Measurements from ENCODE around the gene RFT1.

RFT1 gene

DNA sequence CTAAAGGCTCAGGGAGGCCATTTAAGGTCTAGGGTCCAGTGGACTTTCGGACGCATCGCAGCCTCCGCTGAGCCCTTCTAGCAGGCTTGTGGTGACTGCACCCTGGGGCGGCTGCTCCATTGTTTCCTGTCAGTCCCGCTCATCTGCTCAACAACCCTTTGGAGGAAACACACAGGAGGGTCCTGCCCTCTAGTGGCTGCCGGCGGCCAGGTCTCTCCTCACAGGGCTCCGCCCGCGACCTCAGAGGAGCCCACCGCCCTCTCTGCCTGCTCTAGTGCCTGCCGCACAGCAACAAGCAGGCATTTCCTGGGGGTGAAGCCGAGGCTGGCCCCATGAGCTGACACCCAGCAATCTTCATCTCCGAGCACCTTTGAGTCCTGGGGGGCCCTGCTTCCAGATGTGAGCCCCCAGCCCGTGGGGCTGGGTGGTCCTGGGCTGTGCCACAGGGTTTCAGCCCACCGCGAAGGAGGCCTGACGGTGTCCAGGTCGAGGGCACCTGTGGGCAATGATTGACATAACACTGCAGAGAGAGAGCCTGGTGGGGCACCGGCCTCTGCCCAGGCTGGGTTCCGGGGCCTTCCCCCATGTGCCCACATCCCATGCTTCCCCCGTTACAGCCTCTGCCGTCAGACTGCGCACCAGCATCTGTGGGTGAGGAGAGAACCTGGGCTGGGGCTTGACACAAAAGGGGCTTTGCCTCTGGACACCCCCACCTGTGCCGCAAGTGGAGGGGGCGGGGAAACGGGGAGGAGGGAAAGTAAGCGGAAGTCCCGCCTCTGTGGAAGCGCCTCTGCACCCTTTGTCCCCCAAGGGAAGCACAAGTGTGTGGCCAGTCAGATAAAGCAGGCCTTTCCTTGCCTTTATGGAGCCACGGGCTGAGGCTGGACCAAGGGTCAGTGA, 57.3 kb downstream of the RFT1 start (continued):
- TF ChIP-seq, protein P1, sequence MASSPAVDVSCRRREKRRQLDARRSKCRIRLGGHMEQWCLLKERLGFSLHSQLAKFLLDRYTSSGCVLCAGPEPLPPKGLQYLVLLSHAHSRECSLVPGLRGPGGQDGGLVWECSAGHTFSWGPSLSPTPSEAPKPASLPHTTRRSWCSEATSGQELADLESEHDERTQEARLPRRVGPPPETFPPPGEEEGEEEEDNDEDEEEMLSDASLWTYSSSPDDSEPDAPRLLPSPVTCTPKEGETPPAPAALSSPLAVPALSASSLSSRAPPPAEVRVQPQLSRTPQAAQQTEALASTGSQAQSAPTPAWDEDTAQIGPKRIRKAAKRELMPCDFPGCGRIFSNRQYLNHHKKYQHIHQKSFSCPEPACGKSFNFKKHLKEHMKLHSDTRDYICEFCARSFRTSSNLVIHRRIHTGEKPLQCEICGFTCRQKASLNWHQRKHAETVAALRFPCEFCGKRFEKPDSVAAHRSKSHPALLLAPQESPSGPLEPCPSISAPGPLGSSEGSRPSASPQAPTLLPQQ (tag by site-specific recombination; IDR thresholded peaks at IDR 0.05), result no peak
- TF ChIP-seq, protein P2, sequence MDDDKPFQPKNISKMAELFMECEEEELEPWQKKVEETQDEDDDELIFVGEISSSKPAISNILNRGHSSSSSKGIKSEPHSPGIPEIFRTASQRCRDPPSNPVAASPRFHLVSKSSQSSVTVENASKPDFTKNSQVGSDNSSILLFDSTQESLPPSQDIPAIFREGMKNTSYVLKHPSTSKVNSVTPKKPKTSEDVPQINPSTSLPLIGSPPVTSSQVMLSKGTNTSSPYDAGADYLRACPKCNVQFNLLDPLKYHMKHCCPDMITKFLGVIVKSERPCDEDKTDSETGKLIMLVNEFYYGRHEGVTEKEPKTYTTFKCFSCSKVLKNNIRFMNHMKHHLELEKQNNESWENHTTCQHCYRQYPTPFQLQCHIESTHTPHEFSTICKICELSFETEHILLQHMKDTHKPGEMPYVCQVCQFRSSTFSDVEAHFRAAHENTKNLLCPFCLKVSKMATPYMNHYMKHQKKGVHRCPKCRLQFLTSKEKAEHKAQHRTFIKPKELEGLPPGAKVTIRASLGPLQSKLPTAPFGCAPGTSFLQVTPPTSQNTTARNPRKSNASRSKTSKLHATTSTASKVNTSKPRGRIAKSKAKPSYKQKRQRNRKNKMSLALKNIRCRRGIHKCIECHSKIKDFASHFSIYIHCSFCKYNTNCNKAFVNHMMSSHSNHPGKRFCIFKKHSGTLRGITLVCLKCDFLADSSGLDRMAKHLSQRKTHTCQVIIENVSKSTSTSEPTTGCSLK (tag by site-specific recombination; IDR thresholded peaks at IDR 0.05), result no peak
- TF ChIP-seq ZBTB17 (tag by site-specific recombination; IDR thresholded peaks at IDR 0.05) (no peak), ZNF157 (tag by site-specific recombination; IDR thresholded peaks at IDR 0.05) (no peak), ZNF423 (tag by site-specific recombination; IDR thresholded peaks at IDR 0.05) (peak; percentile 20; the same call in 1 of the 2 replicates), SP3 (tag by site-specific recombination; IDR thresholded peaks at IDR 0.05) (no peak), PRDM1 (tag by site-specific recombination; IDR thresholded peaks at IDR 0.05) (no peak), MEIS1 (CRISPR knock-in tag; IDR thresholded peaks at IDR 0.05; ENCODE audit: borderline replicate concordance) (peak; percentile 66; the same call in 1 of the 2 replicates), ZBTB8A (tag by site-specific recombination; IDR thresholded peaks at IDR 0.05) (peak; percentile 53), ZNF10 (tag by site-specific recombination; IDR thresholded peaks at IDR 0.05) (no peak), ZNF394 (tag by site-specific recombination; IDR thresholded peaks at IDR 0.05; ENCODE audit: borderline replicate concordance) (no peak), EGR2 (tag by site-specific recombination; IDR thresholded peaks at IDR 0.05; ENCODE audit: low read depth) (no peak)

DNA sequence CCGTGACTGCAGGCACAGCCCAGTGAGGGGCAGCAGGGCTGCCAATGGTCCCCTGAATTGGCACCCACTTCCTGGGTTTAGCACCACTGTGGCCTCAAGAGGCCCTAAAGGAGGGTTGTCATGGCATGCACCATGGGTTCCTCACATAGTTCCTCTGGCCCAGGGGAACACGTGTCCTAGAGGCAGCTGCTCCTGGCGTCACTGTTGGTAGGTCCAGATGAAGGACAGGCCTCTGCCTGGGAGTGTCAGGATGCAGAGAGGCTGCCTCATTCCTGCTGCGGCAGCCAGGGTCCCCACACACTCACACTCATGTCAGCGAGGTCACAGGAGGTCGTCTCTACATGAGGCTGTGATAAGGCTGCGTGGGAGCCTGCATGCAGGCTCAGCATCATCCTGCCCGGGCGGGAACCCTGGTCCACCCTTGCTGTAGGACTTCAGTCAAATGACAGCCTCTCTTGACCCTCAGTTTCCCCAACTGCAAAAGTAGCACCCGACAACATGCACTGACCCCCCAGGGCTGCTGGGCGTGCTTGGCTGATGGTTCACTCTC, 58.3 kb downstream of the RFT1 start:
- Histone ChIP-seq H3K27ac (ENCODE audit: extremely low read depth, low read depth, low read length) (no peak overlapping the region), H3K9me3 (ENCODE audit: control insufficient read depth, insufficient read depth, low read depth, low read length) (no peaks in the 10 kb centered on the region), H3K4me1 (ENCODE audit: control insufficient read depth, insufficient read depth, low read length) (0 out of 2 replicates have a peak, but pooled peaks cover 2% of the 10 kb centered on the region), H3K36me3 (ENCODE audit: control insufficient read depth in 2 of 2, insufficient read depth in 1 of 2, low read length in 2 of 2) (no peaks in the 10 kb centered on the region), H3K4me3 (ENCODE audit: low read depth, low read length) (no peak overlapping the region)
- TF ChIP-seq, protein P3, sequence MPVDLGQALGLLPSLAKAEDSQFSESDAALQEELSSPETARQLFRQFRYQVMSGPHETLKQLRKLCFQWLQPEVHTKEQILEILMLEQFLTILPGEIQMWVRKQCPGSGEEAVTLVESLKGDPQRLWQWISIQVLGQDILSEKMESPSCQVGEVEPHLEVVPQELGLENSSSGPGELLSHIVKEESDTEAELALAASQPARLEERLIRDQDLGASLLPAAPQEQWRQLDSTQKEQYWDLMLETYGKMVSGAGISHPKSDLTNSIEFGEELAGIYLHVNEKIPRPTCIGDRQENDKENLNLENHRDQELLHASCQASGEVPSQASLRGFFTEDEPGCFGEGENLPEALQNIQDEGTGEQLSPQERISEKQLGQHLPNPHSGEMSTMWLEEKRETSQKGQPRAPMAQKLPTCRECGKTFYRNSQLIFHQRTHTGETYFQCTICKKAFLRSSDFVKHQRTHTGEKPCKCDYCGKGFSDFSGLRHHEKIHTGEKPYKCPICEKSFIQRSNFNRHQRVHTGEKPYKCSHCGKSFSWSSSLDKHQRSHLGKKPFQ (tag by site-specific recombination; IDR thresholded peaks at IDR 0.05), result no peak
- TF ChIP-seq TRIM28 (IDR thresholded peaks at IDR 0.05; ENCODE audit: borderline replicate concordance, low read length) (no peak), ZNF791 (tag by site-specific recombination; IDR thresholded peaks at IDR 0.05) (no peak), SCRT2 (tag by site-specific recombination; IDR thresholded peaks at IDR 0.05) (no peak), HOXC10 (CRISPR knock-in tag; IDR thresholded peaks at IDR 0.05) (no peak), ZBTB20 (tag by site-specific recombination; IDR thresholded peaks at IDR 0.05) (no peak), YY2 (tag by site-specific recombination; IDR thresholded peaks at IDR 0.05) (no peak), GLIS2 (tag by site-specific recombination; IDR thresholded peaks at IDR 0.05) (no peak), OSR2 (tag by site-specific recombination; IDR thresholded peaks at IDR 0.05) (no peak), FEZF1 (tag by site-specific recombination; IDR thresholded peaks at IDR 0.05) (no peak), ZNF776 (tag by site-specific recombination; IDR thresholded peaks at IDR 0.05; ENCODE audit: borderline replicate concordance) (no peak)
- TF ChIP-seq, protein P4, sequence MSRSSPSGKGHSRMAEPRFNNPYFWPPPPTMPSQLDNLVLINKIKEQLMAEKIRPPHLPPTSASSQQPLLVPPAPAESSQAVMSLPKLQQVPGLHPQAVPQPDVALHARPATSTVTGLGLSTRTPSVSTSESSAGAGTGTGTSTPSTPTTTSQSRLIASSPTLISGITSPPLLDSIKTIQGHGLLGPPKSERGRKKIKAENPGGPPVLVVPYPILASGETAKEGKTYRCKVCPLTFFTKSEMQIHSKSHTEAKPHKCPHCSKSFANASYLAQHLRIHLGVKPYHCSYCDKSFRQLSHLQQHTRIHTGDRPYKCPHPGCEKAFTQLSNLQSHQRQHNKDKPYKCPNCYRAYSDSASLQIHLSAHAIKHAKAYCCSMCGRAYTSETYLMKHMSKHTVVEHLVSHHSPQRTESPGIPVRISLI (tag by site-specific recombination; IDR thresholded peaks at IDR 0.05), result no peak
- TF ChIP-seq, protein P5, sequence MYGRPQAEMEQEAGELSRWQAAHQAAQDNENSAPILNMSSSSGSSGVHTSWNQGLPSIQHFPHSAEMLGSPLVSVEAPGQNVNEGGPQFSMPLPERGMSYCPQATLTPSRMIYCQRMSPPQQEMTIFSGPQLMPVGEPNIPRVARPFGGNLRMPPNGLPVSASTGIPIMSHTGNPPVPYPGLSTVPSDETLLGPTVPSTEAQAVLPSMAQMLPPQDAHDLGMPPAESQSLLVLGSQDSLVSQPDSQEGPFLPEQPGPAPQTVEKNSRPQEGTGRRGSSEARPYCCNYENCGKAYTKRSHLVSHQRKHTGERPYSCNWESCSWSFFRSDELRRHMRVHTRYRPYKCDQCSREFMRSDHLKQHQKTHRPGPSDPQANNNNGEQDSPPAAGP (tag by site-specific recombination; IDR thresholded peaks at IDR 0.05), result no peak
- ChIA-PET POLR2A (no interaction called here), CTCF (interaction anchor here (0.6 to 1.8 kb wide), 9 partner anchors 12 to 226 kb away, joined by 3 to 7 read pairs (median 4); no protein-coding TSS in a partner anchor)
